ENCODE data around the gene FOXN3. TPM values are rescaled to one million over a fixed set of nuclear protein-coding genes. Genes with fewer than 3 reads are reported as not detected.

FOXN3 gene
- polyA plus RNA-seq, 1 donor (not counting 4 experiments of a cell fraction or from before 2014, with no cell fraction given): 10.2 TPM

GRCh38 chr14:89457007-89457406, 40.0 kb upstream of the FOXN3 start:
- Histone ChIP-seq H3K27me3 (ENCODE audit: control insufficient read depth, extremely low read depth, insufficient read depth, low read length) (no peaks in the 10 kb centered on the region), H4K20me1 (ENCODE audit: control insufficient read depth, extremely low read depth, insufficient read depth, low read length) (no peaks in the 10 kb centered on the region), H2AFZ (ENCODE audit: control insufficient read depth, low read length) (no peak overlapping the region), H3K79me2 (ENCODE audit: control insufficient read depth, insufficient read depth, low read length) (no peaks in the 10 kb centered on the region), H3K4me2 (ENCODE audit: control insufficient read depth, extremely low read depth, insufficient read depth, low read depth, low read length) (no peak overlapping the region), H3K4me3 (ENCODE audit: control insufficient read depth in 2 of 3, extremely low read depth in 1 of 3, insufficient read depth in 2 of 3, low read depth in 1 of 3, low read length in 3 of 3) (no peak overlapping the region), H3K9ac (ENCODE audit: control insufficient read depth, extremely low read depth, insufficient read depth, low read length) (no peak overlapping the region), H3K27ac (ENCODE audit: control insufficient read depth, insufficient read depth, low read length) (no peak overlapping the region), H3K9me3 (ENCODE audit: control insufficient read depth, low read depth, low read length) (no peaks in the 10 kb centered on the region), H3K4me1 (ENCODE audit: control insufficient read depth, extremely low read depth, insufficient read depth, low read length) (peaks cover 3% of the 10 kb centered on the region), H3K9me1 (ENCODE audit: control insufficient read depth, extremely low read depth, insufficient read depth, low read length) (no peaks in the 10 kb centered on the region), H3K36me3 (ENCODE audit: control insufficient read depth in 2 of 2, extremely low read depth in 1 of 2, insufficient read depth in 2 of 2, low read length in 2 of 2) (no peaks in the 10 kb centered on the region)
- TF ChIP-seq CTCF (optimal IDR thresholded peaks at IDR 0.05 in 1 of 3, IDR thresholded peaks at IDR 0.05 in 1 of 3, conservative IDR thresholded peaks at IDR 0.05 in 1 of 3; ENCODE audit: extremely low read depth in 1 of 3, insufficient read depth in 2 of 3, low read length in 3 of 3): no peak
- no peak for TF ChIP-seq EZH2 (IDR thresholded peaks at IDR 0.05; ENCODE audit: low read length)
- dilution Hi-C loops (cut with MboI; ENCODE audit: extremely low pct_ligation_motif_present, low sequenced_read_pairs): no loop called here
- DNase-seq (ENCODE audit: low read depth, low spot score): no peak
- FAIRE-seq: no peak

- no peak overlapping the region for H3K9ac ChIP-seq (ENCODE audit: control insufficient read depth, extremely low read depth, insufficient read depth, low read length)
- H3K4me2 ChIP-seq (ENCODE audit: control insufficient read depth, extremely low read depth, insufficient read depth, low read depth, low read length): no peak overlapping the region
- no peaks in the 10 kb centered on the region for H3K9me3 ChIP-seq (ENCODE audit: control insufficient read depth, low read depth, low read length)
- FAIRE-seq (no peak), DNase-seq (ENCODE audit: low read depth, low spot score) (no peak)
- H3K79me2 ChIP-seq (ENCODE audit: control insufficient read depth, insufficient read depth, low read length): no peaks in the 10 kb centered on the region
- H4K20me1 ChIP-seq (ENCODE audit: control insufficient read depth, extremely low read depth, insufficient read depth, low read length): no peaks in the 10 kb centered on the region
- no peak overlapping the region for H3K27ac ChIP-seq (ENCODE audit: control insufficient read depth, insufficient read depth, low read length)
- H3K4me1 ChIP-seq (ENCODE audit: control insufficient read depth, extremely low read depth, insufficient read depth, low read length): peaks cover 3% of the 10 kb centered on the region
- no peaks in the 10 kb centered on the region for H3K27me3 ChIP-seq (ENCODE audit: control insufficient read depth, extremely low read depth, insufficient read depth, low read length)
- no peak overlapping the region for H2AFZ ChIP-seq (ENCODE audit: control insufficient read depth, low read length)
- H3K36me3 ChIP-seq (ENCODE audit: control insufficient read depth in 2 of 2, extremely low read depth in 1 of 2, insufficient read depth in 2 of 2, low read length in 2 of 2): no peaks in the 10 kb centered on the region
- no peaks in the 10 kb centered on the region for H3K9me1 ChIP-seq (ENCODE audit: control insufficient read depth, extremely low read depth, insufficient read depth, low read length)
- dilution Hi-C loops (cut with MboI; ENCODE audit: extremely low pct_ligation_motif_present, low sequenced_read_pairs): no loop called here
- no peak overlapping the region for H3K4me3 ChIP-seq (ENCODE audit: control insufficient read depth in 2 of 3, extremely low read depth in 1 of 3, insufficient read depth in 2 of 3, low read depth in 1 of 3, low read length in 3 of 3)
- TF ChIP-seq EZH2 (IDR thresholded peaks at IDR 0.05; ENCODE audit: low read length) (no peak), CTCF (optimal IDR thresholded peaks at IDR 0.05 in 1 of 3, IDR thresholded peaks at IDR 0.05 in 1 of 3, conservative IDR thresholded peaks at IDR 0.05 in 1 of 3; ENCODE audit: extremely low read depth in 1 of 3, insufficient read depth in 2 of 3, low read length in 3 of 3) (no peak)
These were observed 38.4 kb upstream of the FOXN3 start for GRCh38 chr14:89455412-89455811.
